Transverse colon (tissue), 4 donors: ENCODE measurements around the gene ZNHIT1. TPM values are rescaled to one million over a fixed set of nuclear protein-coding genes. Genes with fewer than 3 reads are reported as not detected.
"Not testable (repeated sequence)": the region's sequence is repeated elsewhere in the genome, so short reads cannot be mapped to it uniquely, and the experiment has no call there.

ENCODE experiments used
- DNase-seq: peaks from one replicate; pipeline ENCODE4 v3.0.0-alpha.2; 2019
- H3K27ac ChIP-seq, 4 donors: fragments of 200-600 bp; sonication (generic); 2 replicates each; pipeline ENCODE4 v1.5.1; 2016 to 2018; ENCODE audit warnings: inconsistent platforms in 4 of 4
- H3K27me3 ChIP-seq: fragments of 200-600 bp; sonication (generic); 2 replicates; pipeline ENCODE4 v1.5.1; 2017; ENCODE audit warnings: inconsistent platforms
- H3K36me3 ChIP-seq, 4 donors: fragments of 200-600 bp; sonication (generic); 2 replicates each; pipeline ENCODE4 v1.5.1; 2017 to 2019; ENCODE audit warnings: inconsistent platforms in 4 of 4
- H3K4me1 ChIP-seq, 4 donors: fragments of 200-600 bp; sonication (generic); 2 replicates each; pipeline ENCODE4 v1.5.1; 2017 to 2020; ENCODE audit warnings: inconsistent platforms in 4 of 4
- H3K4me3 ChIP-seq, 4 donors: fragments of 200-600 bp; sonication (generic); 1 replicate in 1 of 4; 2 replicates in 3 of 4; pipeline versions ENCODE4 v1.5.1 to v1.6.1; 2017 to 2019; ENCODE audit warnings: inconsistent platforms in 4 of 4
- H3K9me3 ChIP-seq, 2 donors: fragments of 200-600 bp; sonication (generic); 2 replicates each; pipeline ENCODE4 v1.5.1; 2017 to 2019; ENCODE audit warnings: inconsistent platforms in 2 of 2
- EP300 ChIP-seq: sonication (generic); formaldehyde crosslinking; IDR thresholded peaks from one replicate; pipeline ENCODE4 v1.6.1; 2017; ENCODE audit warnings: antibody characterized with exemption, low read depth
- POLR2A ChIP-seq: fragments of 450-650 bp; IDR thresholded peaks from one replicate; pipeline ENCODE4 v1.6.1; 2016; ENCODE audit warnings: antibody characterized with exemption, mild to moderate bottlenecking, moderate library complexity
- POLR2AphosphoS5 ChIP-seq, 3 donors: sonication (generic); formaldehyde crosslinking; IDR thresholded peaks; one replicate each; pipeline ENCODE4 v1.6.1; 2016; ENCODE audit warnings: antibody characterized with exemption in 3 of 3
- WGBS, 2 donors: methylation state at CpG; one replicate each; pipeline ENCODE4 v1.1.5; 2018; ENCODE audit warnings: low coverage in 1 of 2; 5-methylcytosine and 5-hydroxymethylcytosine counted together
- in situ Hi-C, 4 donors: fragments of 200-750 bp; cut with MboI; loops; one replicate each; pipeline versions ENCODE4 v1.15.0 to v1.15.1; 2017; ENCODE audit warnings: low sequenced_read_pairs in 3 of 4, low pct_ligation_motif_present in 1 of 4, low pct_unique_long_range_greater_than_20kb in 1 of 4
- intact Hi-C: fragments of 100-400 bp; cut with DNase I; formaldehyde crosslinking; loops from one replicate; pipeline ENCODE4 v1.15.1; 2023; ENCODE audit warnings: low total_unique reads
- total RNA-seq, 4 donors: library from RNA; depleted of rRNA; stranded (reverse); fragments of >200 nt; gene quantifications; one replicate each; pipeline ENCODE4 v1.1.0, GENCODE V29; 2016
- TF ChIP-seq, protein P1 (sequence below), 5 experiments: fragments of 200-600 bp in 3 of 5; fragments of 450-650 bp in 2 of 5; sonication (generic) in 3 of 5; IDR thresholded peaks; 1 replicate in 2 of 5; 2 replicates in 3 of 5; pipeline ENCODE4 v1.5.1; 2016 to 2017; ENCODE audit warnings: antibody characterized with exemption in 5 of 5, inconsistent platforms in 3 of 5, mild to moderate bottlenecking in 2 of 5, moderate library complexity in 1 of 5

ZNHIT1 gene
- total RNA-seq, 4 donors from 2014 or later, result 50.5 to 106 (median 78.2) TPM

GRCh38 chr7:101200504-101200861, 17.5 kb upstream of the ZNHIT1 start:
- Histone ChIP-seq H3K9me3 (no peaks in the 10 kb centered on the region), H3K4me1 (peaks cover 0 to 22% (median 10%) of the 10 kb centered on the region in 4 donors), H3K27ac (peak overlapping the region; percentile 72 to 82 (median 79)), H3K36me3 (no peaks in the 10 kb centered on the region), H3K4me3 (peak overlapping the region in 3 of 4 donors; percentile 8 to 44 (median 18)), H3K27me3 (peaks cover 54% of the 10 kb centered on the region)
- DNase-seq, result no peak
- 42% methylated on average over 2 of the region's 2 CpGs; no CpG with 5 or more reads in 1 of the 2 donors for WGBS, 2 donors
- intact Hi-C loops, result no loop called here
- TF ChIP-seq, protein P1, sequence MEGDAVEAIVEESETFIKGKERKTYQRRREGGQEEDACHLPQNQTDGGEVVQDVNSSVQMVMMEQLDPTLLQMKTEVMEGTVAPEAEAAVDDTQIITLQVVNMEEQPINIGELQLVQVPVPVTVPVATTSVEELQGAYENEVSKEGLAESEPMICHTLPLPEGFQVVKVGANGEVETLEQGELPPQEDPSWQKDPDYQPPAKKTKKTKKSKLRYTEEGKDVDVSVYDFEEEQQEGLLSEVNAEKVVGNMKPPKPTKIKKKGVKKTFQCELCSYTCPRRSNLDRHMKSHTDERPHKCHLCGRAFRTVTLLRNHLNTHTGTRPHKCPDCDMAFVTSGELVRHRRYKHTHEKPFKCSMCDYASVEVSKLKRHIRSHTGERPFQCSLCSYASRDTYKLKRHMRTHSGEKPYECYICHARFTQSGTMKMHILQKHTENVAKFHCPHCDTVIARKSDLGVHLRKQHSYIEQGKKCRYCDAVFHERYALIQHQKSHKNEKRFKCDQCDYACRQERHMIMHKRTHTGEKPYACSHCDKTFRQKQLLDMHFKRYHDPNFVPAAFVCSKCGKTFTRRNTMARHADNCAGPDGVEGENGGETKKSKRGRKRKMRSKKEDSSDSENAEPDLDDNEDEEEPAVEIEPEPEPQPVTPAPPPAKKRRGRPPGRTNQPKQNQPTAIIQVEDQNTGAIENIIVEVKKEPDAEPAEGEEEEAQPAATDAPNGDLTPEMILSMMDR (IDR thresholded peaks at IDR 0.05), result no peak
- no peak for TF ChIP-seq EP300
- TF ChIP-seq POLR2A, result no peak
- no peak for TF ChIP-seq POLR2AphosphoS5 (IDR thresholded peaks at IDR 0.05)
- in situ Hi-C loops, result no loop called here

GRCh38 chr7:101200862-101201599, 16.9 kb upstream of the ZNHIT1 start, which contains the start of gene MOGAT3:
TSS of gene MOGAT3 (minus strand) at chr7:101201036. CDS start at chr7:101200854, 182 bp downstream.
- DNase-seq, result peak; percentile 89
- intact Hi-C loops (no loop called here), in situ Hi-C loops (no loop called here)
- no peaks in the 10 kb centered on the region for H3K9me3 ChIP-seq
- H3K27ac ChIP-seq, result peak within 1 kb of the TSS; percentile 72 to 82 (median 79)
- peak within 1 kb of the TSS in 3 of 4 donors; percentile 15 to 44 (median 35) for H3K4me3 ChIP-seq
- peaks cover 53% of the 10 kb centered on the region for H3K27me3 ChIP-seq
- H3K36me3 ChIP-seq, result no peaks in the 10 kb centered on the region
- TF ChIP-seq, protein P1 (IDR thresholded peaks at IDR 0.05), result no peak
- TF ChIP-seq POLR2A (peak; percentile 86), POLR2AphosphoS5 (IDR thresholded peaks at IDR 0.05) (peak; percentile 33 to 92 (median 80))
- WGBS, 2 donors, result 29% methylated on average over 21 of the region's 21 CpGs; no CpG with 5 or more reads in 1 of the 2 donors
- peaks cover 0 to 22% (median 10%) of the 10 kb centered on the region in 4 donors for H3K4me1 ChIP-seq

DNA sequence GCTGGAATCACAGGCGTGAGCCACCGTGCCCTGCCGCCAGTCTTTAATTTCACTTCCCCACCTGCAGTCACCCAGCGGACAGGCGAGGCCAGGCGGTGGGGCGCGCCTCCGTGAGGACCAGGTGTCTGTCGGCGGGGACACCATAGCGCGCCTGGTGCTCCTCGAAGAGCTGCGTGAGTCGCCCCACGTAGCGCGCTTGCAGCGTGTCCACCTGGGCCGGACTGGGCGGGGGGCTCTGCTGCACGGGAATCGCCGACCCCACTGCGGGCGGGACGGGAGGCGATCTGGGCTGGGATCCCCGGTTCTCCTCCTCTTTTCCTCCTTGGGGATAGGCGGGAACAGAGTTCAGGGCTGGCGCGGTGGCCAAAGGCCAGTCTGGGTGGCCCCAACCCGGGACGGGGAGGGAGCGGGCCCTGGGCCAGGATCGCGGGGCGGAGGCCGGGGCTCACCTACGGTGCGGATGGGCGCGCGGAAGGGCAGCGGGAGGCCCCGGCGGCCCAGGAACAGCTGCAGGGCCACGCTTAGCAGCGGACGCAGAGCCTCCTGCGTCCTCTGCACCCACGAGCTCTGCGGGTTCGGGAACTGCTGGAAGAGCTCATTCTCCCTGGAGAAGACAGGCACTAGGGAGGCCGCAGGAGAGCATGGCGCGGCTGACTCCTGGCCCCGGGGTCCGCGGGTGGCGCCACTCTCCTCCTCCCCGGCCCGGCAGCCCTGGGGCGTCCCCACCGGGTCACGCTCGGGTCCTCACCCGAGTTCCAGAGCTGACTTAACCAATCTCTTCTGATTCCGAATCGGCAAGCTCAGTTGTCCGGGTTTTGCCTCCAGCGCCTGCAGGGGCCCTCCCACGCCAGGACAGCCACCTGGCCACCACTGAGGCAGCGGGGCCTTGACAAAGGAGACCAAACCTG, 16.0 kb upstream of the ZNHIT1 start:
- no peak for TF ChIP-seq EP300
- TF ChIP-seq, protein P1 (IDR thresholded peaks at IDR 0.05), result no peak
- peak in 2 of 3 donors; percentile 58 to 71 for TF ChIP-seq POLR2AphosphoS5 (IDR thresholded peaks at IDR 0.05)
- peak; percentile 65 for TF ChIP-seq POLR2A
- intact Hi-C loops, result no loop called here
- Histone ChIP-seq H3K27me3 (peaks cover 49% of the 10 kb centered on the region), H3K4me1 (peaks cover 0 to 22% (median 10%) of the 10 kb centered on the region in 4 donors), H3K36me3 (no peaks in the 10 kb centered on the region), H3K4me3 (peak overlapping the region in 3 of 4 donors; percentile 15 to 40 (median 35)), H3K9me3 (no peaks in the 10 kb centered on the region), H3K27ac (peak overlapping the region; percentile 72 to 82 (median 79))
- 19% methylated on average over 31 of the region's 75 CpGs; no CpG with 5 or more reads in 1 of the 2 donors for WGBS, 2 donors
- DNase-seq, result peak; percentile 82
- in situ Hi-C loops, result no loop called here

- intact Hi-C loops, result no loop called here
- H3K9me3 ChIP-seq, result no peaks in the 10 kb centered on the region
- peak overlapping the region in 1 of 4 donors; percentile 40 for H3K4me3 ChIP-seq
- no peak for DNase-seq
- WGBS, 2 donors, result 87% methylated on average over 5 of the region's 5 CpGs; no CpG with 5 or more reads in 1 of the 2 donors
- TF ChIP-seq POLR2AphosphoS5 (IDR thresholded peaks at IDR 0.05) (no peak), POLR2A (no peak), EP300 (no peak)
- TF ChIP-seq, protein P1 (IDR thresholded peaks at IDR 0.05), result no peak
- in situ Hi-C loops, result no loop called here
- no peaks in the 10 kb centered on the region for H3K36me3 ChIP-seq
- peaks cover 49% of the 10 kb centered on the region for H3K27me3 ChIP-seq
- peaks cover 0 to 22% (median 10%) of the 10 kb centered on the region in 4 donors for H3K4me1 ChIP-seq
- peak overlapping the region in 1 of 4 donors; percentile 79 for H3K27ac ChIP-seq
Measured at GRCh38 chr7:101202603-101202918, 15.4 kb upstream of the ZNHIT1 start.

DNA sequence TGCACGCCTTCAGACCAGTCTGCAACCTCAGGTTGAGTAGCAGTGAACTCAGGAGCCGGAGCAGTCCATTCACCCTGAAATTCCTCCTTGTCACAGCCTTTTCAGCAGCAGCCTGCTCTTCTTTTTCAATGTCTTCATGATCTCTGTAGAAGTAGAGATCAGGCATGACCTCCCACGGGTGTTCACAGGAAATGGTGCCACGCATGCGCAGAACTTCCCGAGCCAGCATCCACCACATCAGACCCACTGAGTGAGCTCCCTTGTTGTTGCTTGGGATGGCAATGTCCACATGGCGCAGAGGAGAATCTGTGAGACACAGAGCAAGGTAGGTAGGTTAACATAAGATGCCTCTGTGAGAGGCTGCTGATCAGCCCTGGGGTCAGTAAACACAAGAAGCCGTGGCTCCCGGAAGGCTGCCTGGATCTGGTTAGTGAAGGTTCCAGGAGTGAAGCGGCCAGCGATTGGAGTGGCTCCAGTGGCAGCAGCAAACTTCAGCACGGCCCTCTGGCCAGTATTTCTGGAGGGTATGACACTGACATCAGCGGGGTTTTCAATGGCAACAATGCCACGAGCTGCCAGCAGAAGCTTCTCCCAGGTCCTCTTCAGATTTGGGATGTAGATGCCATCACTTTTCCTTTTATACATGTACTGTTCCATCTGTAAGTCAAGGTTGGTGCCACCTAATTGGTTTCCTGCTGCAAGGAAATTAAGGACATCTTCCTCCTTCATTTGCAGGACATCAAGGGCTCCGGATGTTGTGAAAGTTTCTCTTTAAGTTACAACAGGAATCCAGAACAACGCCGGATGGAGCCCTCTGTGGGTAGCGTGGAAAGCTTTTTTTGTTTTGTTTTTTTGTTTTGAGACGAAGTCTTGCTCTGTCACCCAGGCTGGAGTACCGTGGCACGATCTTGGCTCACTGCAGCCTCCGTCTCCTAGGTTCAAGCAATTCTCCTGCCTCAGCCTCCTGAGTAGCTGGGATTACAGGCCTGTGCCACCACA, 13.9 kb upstream of the ZNHIT1 start:
- H3K9me3 ChIP-seq, intact Hi-C loops, H3K36me3 ChIP-seq, DNase-seq, H3K4me3 ChIP-seq, H3K27ac ChIP-seq, in situ Hi-C loops: not testable (repeated sequence)
- WGBS, 2 donors, result 58 to 67% methylated on average over 4 to 22 of the region's 22 CpGs
- Histone ChIP-seq H3K27me3 (peaks cover 43% of the 10 kb centered on the region), H3K4me1 (peaks cover 0 to 22% (median 10%) of the 10 kb centered on the region in 4 donors)
